Endothelial cell of umbilical vein (primary cell): ENCODE measurements around the gene SLC30A3. TPM values are rescaled to one million over a fixed set of nuclear protein-coding genes. Genes with fewer than 3 reads are reported as not detected.

Source experiments
- BruUV-seq: library from RNA; stranded (reverse); fragments of 400-500 nt; replicated peaks from 2 replicates; lab custom pipeline; 2021; lab: Mats Ljungman, UMichigan
- CTCF ChIA-PET: fragments of 300-600, 350-600 bp; sonication (Branson Sonifier 250); formaldehyde crosslinking; loops from one replicate; lab custom pipeline; 2021; ENCODE audit warnings: antibody characterized with exemption, inconsistent platforms; lab: Charles Lee
- POLR2A ChIA-PET: fragments of 300-600, 350-600 bp; sonication (Branson Sonifier 250); formaldehyde crosslinking; loops from one replicate; lab custom pipeline; 2021; ENCODE audit warnings: antibody characterized with exemption, inconsistent platforms; lab: Charles Lee
- DNase-seq: peaks from one replicate; pipeline ENCODE4 v3.0.0-alpha.2; 2011; ENCODE audit warnings: low read depth, low spot score
- FAIRE-seq: peaks from 2 replicates; lab custom pipeline; 2011; peaks lifted over from hg19 to GRCh38; lab: Jason Lieb, UNC
- H2AFZ ChIP-seq: 2 replicates; pipeline ENCODE4 v1.6.0; 2012; ENCODE audit warnings: low read depth, low read length, control low read depth, inconsistent platforms
- H3K27ac ChIP-seq: 2 replicates; pipeline ENCODE4 v1.5.1; 2011; ENCODE audit warnings: low read depth, mild to moderate bottlenecking, control low read depth, low read length, moderate library complexity; ENCODE audit not compliant: insufficient read depth
- H3K27me3 ChIP-seq, 2 experiments: 2 replicates each; pipeline versions ENCODE4 v1.6.0 to v1.6.1; 2011; ENCODE audit warnings: low read length in 2 of 2, mixed read lengths in 1 of 2; ENCODE audit not compliant: control insufficient read depth in 2 of 2, insufficient read depth in 2 of 2
- H3K36me3 ChIP-seq, 2 experiments: 2 replicates in 1 of 2; 3 replicates in 1 of 2; pipeline ENCODE4 v1.5.1; 2011; ENCODE audit warnings: low read length in 2 of 2, mild to moderate bottlenecking in 1 of 2, moderate library complexity in 1 of 2; ENCODE audit not compliant: control insufficient read depth in 2 of 2, insufficient read depth in 2 of 2; ENCODE audit errors: extremely low read depth in 1 of 2
- H3K4me1 ChIP-seq: 3 replicates; pipeline ENCODE4 v1.5.1; 2011; ENCODE audit warnings: mild to moderate bottlenecking, low read length; ENCODE audit not compliant: control insufficient read depth, insufficient read depth; ENCODE audit errors: extremely low read depth
- H3K4me2 ChIP-seq: 2 replicates; pipeline ENCODE4 v1.6.1; 2011; ENCODE audit warnings: low read length, control low read depth, mixed read lengths; ENCODE audit not compliant: insufficient read depth
- H3K4me3 ChIP-seq, 3 experiments: fragments of 200-600 bp in 1 of 3; sonication (generic), shearing (Covaris generic) in 1 of 3; replicated peaks in 1 of 3; 2 replicates each; pipeline ENCODE4 v1.5.1; 2011 to 2016; ENCODE audit warnings: control low read depth in 3 of 3, low read length in 3 of 3, mild to moderate bottlenecking in 2 of 3, inconsistent platforms in 1 of 3, low read depth in 1 of 3, moderate library complexity in 1 of 3; ENCODE audit not compliant: insufficient read depth in 1 of 3
- H3K79me2 ChIP-seq: 2 replicates; pipeline ENCODE4 v1.6.0; 2012; ENCODE audit warnings: low read length, inconsistent platforms; ENCODE audit not compliant: control insufficient read depth, insufficient read depth
- H3K9ac ChIP-seq: replicated peaks from 2 replicates; pipeline ENCODE3; 2011; ENCODE audit warnings: low read length, control low read depth; ENCODE audit not compliant: insufficient read depth; ENCODE audit errors: extremely low read depth
- H3K9me1 ChIP-seq: replicated peaks from 3 replicates; pipeline ENCODE4 v1.6.0; 2011; ENCODE audit warnings: mild to moderate bottlenecking, low read length; ENCODE audit not compliant: control insufficient read depth, insufficient read depth; ENCODE audit errors: extremely low read depth
- H3K9me3 ChIP-seq: replicated peaks from 2 replicates; pipeline ENCODE4 v1.5.1; 2012; ENCODE audit warnings: low read length, inconsistent platforms; ENCODE audit not compliant: control insufficient read depth, insufficient read depth
- H4K20me1 ChIP-seq: replicated peaks from 2 replicates; pipeline ENCODE3; 2011; ENCODE audit warnings: mild to moderate bottlenecking, low read length; ENCODE audit not compliant: control insufficient read depth, insufficient read depth; ENCODE audit errors: extremely low read depth
- EZH2 ChIP-seq: IDR thresholded peaks from 2 replicates; pipeline ENCODE4 v1.6.1; 2012; ENCODE audit warnings: borderline replicate concordance, low read depth, mild to moderate bottlenecking, moderate library complexity, low read length, inconsistent platforms; ENCODE audit not compliant: severe bottlenecking
- FOS ChIP-seq: IDR thresholded peaks from 2 replicates; pipeline ENCODE4 v1.6.1; 2011; ENCODE audit warnings: mild to moderate bottlenecking, low read length, moderate library complexity, borderline replicate concordance; ENCODE audit not compliant: insufficient read depth
- GATA2 ChIP-seq: IDR thresholded peaks from 2 replicates; pipeline ENCODE4 v1.7.0; 2011; ENCODE audit warnings: low read depth, mild to moderate bottlenecking, moderate library complexity, mixed read lengths, low read length; ENCODE audit not compliant: insufficient read length, insufficient read depth
- JUN ChIP-seq: IDR thresholded peaks from 2 replicates; pipeline ENCODE4 v1.6.1; 2011; ENCODE audit warnings: borderline replicate concordance, low read depth; ENCODE audit not compliant: insufficient read length, insufficient read depth
- MYC ChIP-seq: IDR thresholded peaks from one replicate; pipeline ENCODE4 v1.6.1; 2011; ENCODE audit warnings: mild to moderate bottlenecking, low read depth, low read length
- POLR2A ChIP-seq: IDR thresholded peaks from 2 replicates; pipeline ENCODE4 v1.6.1; 2012; ENCODE audit warnings: low read depth, mild to moderate bottlenecking, control low read depth, low read length
- POLR2AphosphoS5 ChIP-seq: IDR thresholded peaks from 2 replicates; pipeline ENCODE4 v1.6.1; 2012; ENCODE audit warnings: low read depth, mild to moderate bottlenecking, control low read depth, low read length, moderate library complexity; ENCODE audit not compliant: insufficient read depth
- dilution Hi-C: fragments of 300-500 bp; cut with MboI; formaldehyde crosslinking; loops from one replicate; pipeline ENCODE4 v1.15.0; 2019; ENCODE audit warnings: low sequenced_read_pairs; ENCODE audit not compliant: extremely low pct_ligation_motif_present
- intact Hi-C: fragments of 100-400 bp; cut with micrococcal nuclease; formaldehyde crosslinking; loops from one replicate; pipeline ENCODE4 v1.10.0; 2022
- polyA plus RNA-seq, 4 experiments: library from polyadenylated mRNA; depleted of rRNA in 3 of 4; stranded (reverse) in 3 of 4; unstranded in 1 of 4; fragments of >200 nt; gene quantifications; 2 replicates each; pipeline versions ENCODE4 v1.2.1 to v1.2.3, GENCODE V29; 2011 to 2012; ENCODE audit warnings: missing spikeins in 1 of 4
- total RNA-seq: library from RNA; stranded (reverse); gene quantifications from 2 replicates; pipeline ENCODE4 v1.2.3, GENCODE V29; 2021
- TF ChIP-seq, protein P1 (sequence below), 2 donors: IDR thresholded peaks; 1 replicate in 1 of 2; 2 replicates in 1 of 2; pipeline ENCODE4 v1.5.1; 2011; ENCODE audit warnings: low read length in 2 of 2, mild to moderate bottlenecking in 2 of 2, moderate library complexity in 2 of 2, control low read depth in 1 of 2, inconsistent platforms in 1 of 2, low read depth in 1 of 2; ENCODE audit not compliant: insufficient read depth in 1 of 2; ENCODE audit errors: extremely low read depth in 1 of 2
- TF ChIP-seq, protein P2 (sequence below): IDR thresholded peaks from 2 replicates; pipeline ENCODE4 v1.6.1; 2011; ENCODE audit not compliant: insufficient read depth, insufficient read length

SLC30A3 gene
- total and polyA plus RNA-seq, 2 donors (not counting 3 experiments of a cell fraction or from before 2014, with no cell fraction given): 16.7 to 63.9 TPM

DNA sequence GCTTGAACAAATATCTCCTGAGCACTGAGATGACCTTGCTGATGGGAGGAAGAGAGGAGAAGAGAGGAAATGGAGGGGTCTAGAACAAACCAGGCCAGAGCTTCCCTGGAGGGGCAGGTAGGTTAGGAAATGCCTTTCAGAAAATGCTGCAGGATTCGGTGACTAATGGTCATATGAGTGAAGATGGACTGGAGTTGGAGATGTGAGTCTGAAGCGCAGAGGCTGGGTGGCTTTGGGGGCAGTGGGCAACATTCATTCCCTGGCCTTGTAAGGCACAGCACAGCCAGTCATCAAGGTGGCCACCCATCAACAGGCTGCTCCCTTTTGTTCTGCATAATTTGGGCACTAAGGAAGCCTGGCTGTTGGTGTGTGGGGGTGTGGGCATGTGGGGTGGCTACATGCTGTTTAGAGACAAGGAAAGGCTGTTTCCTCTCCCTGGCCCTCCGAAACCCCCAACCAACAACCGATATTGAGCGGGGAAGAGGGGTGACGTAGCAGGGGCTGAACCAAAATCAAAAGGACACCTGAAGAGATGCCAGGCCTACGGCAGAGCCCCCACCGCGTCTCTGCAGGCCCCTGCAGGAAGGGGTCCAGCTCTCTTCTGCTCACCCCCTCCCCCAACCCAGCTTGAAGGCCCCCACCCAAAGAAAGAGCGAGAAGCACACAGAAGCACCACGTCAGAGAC, 1.5 kb downstream of the SLC30A3 start:
- Histone ChIP-seq H3K27me3 (peaks cover 15 to 38% of the 10 kb centered on the region in 2 experiments), H3K36me3 (peaks cover 0 to 9% of the 10 kb centered on the region in 2 experiments), H3K4me2 (peak overlapping the region; percentile 10), H3K9me1 (no peaks in the 10 kb centered on the region), H4K20me1 (no peaks in the 10 kb centered on the region), H2AFZ (no peak overlapping the region), H3K27ac (no peak overlapping the region), H3K79me2 (no peaks in the 10 kb centered on the region), H3K9me3 (no peaks in the 10 kb centered on the region), H3K4me3 (peak overlapping the region in 2 of 3 experiments; percentile 33 to 82), H3K9ac (no peak overlapping the region), H3K4me1 (peaks cover 22% of the 10 kb centered on the region)
- no peak for FAIRE-seq
- intact Hi-C loops (no loop called here), dilution Hi-C loops (no loop called here)
- TSS peak; percentile 11 for BruUV-seq
- TF ChIP-seq FOS (no peak), GATA2 (no peak), EZH2 (no peak), JUN (no peak), MYC (no peak), POLR2AphosphoS5 (no peak), POLR2A (no peak)
- TF ChIP-seq, protein P1, sequence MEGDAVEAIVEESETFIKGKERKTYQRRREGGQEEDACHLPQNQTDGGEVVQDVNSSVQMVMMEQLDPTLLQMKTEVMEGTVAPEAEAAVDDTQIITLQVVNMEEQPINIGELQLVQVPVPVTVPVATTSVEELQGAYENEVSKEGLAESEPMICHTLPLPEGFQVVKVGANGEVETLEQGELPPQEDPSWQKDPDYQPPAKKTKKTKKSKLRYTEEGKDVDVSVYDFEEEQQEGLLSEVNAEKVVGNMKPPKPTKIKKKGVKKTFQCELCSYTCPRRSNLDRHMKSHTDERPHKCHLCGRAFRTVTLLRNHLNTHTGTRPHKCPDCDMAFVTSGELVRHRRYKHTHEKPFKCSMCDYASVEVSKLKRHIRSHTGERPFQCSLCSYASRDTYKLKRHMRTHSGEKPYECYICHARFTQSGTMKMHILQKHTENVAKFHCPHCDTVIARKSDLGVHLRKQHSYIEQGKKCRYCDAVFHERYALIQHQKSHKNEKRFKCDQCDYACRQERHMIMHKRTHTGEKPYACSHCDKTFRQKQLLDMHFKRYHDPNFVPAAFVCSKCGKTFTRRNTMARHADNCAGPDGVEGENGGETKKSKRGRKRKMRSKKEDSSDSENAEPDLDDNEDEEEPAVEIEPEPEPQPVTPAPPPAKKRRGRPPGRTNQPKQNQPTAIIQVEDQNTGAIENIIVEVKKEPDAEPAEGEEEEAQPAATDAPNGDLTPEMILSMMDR (IDR thresholded peaks at IDR 0.05; ENCODE audit: extremely low read depth in 1 of 2, insufficient read depth in 1 of 2, low read depth in 1 of 2, low read length in 2 of 2): no peak
- TF ChIP-seq, protein P2, sequence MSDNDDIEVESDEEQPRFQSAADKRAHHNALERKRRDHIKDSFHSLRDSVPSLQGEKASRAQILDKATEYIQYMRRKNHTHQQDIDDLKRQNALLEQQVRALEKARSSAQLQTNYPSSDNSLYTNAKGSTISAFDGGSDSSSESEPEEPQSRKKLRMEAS: no peak
- CTCF ChIA-PET: interaction anchor here (1.3 to 6.9 kb wide), 4 partner anchors 19 to 42 kb away, joined by 4 to 143 read pairs (median 43); partner anchors contain the start of gene TRIM54
- no peak for DNase-seq
- POLR2A ChIA-PET: no interaction called here
